Panc1 (cell line): ENCODE measurements around the gene EVL. TPM values are rescaled to one million over a fixed set of nuclear protein-coding genes. Genes with fewer than 3 reads are reported as not detected.

Experiments used
- ATAC-seq: fragments of 200-7000 bp; cut with Tn5 transposase; 2 replicates; pipeline ENCODE4 v1.9.1; 2020; ENCODE audit warnings: mild to moderate bottlenecking, moderate library complexity
- BruUV-seq: library from RNA; stranded (reverse); fragments of 400-500 nt; replicated peaks from 2 replicates; lab custom pipeline; 2021; lab: Mats Ljungman, UMichigan
- CTCF ChIA-PET: fragments of 300-600 bp; sonication (Branson Sonifier 250); formaldehyde crosslinking; loops from one replicate; lab custom pipeline; 2022; ENCODE audit warnings: antibody characterized with exemption; lab: Charles Lee
- POLR2A ChIA-PET: fragments of 300-600 bp; sonication (Branson Sonifier 250); formaldehyde crosslinking; loops from one replicate; lab custom pipeline; 2022; ENCODE audit warnings: antibody characterized with exemption; lab: Charles Lee
- DNase-seq: peaks from one replicate; pipeline ENCODE4 v3.0.0-alpha.2; 2010; ENCODE audit warnings: low read depth, low spot score
- H3K27ac ChIP-seq: 2 replicates; pipeline ENCODE4 v1.5.1; 2011; ENCODE audit warnings: mild to moderate bottlenecking, low read length, inconsistent platforms
- H3K27me3 ChIP-seq: fragments of 200-500 bp; sonication (Bioruptor generic); 2 replicates; pipeline ENCODE4 v1.6.0; 2014; ENCODE audit warnings: low read length, inconsistent platforms; ENCODE audit not compliant: control insufficient read depth, insufficient read depth
- H3K36me3 ChIP-seq: fragments of 200-500 bp; sonication (Bioruptor generic); 2 replicates; pipeline ENCODE4 v1.5.1; 2014; ENCODE audit warnings: inconsistent platforms, mild to moderate bottlenecking, low read length, moderate library complexity; ENCODE audit not compliant: control insufficient read depth, insufficient read depth
- H3K4me1 ChIP-seq: 2 replicates; pipeline ENCODE4 v1.5.1; 2011; ENCODE audit warnings: inconsistent platforms, mild to moderate bottlenecking, low read length, moderate library complexity; ENCODE audit not compliant: control insufficient read depth, insufficient read depth
- H3K4me3 ChIP-seq, 2 experiments: 2 replicates each; pipeline ENCODE4 v1.5.1; 2011 to 2012; ENCODE audit warnings: low read depth in 2 of 2, low read length in 2 of 2, mild to moderate bottlenecking in 2 of 2, inconsistent platforms in 1 of 2, moderate library complexity in 1 of 2
- H3K9me3 ChIP-seq: fragments of 200-500 bp; sonication (Bioruptor generic); 2 replicates; pipeline ENCODE4 v1.5.1; 2014; ENCODE audit warnings: low read depth, mild to moderate bottlenecking, inconsistent platforms, low read length, moderate library complexity; ENCODE audit not compliant: control insufficient read depth, insufficient read depth
- POLR2AphosphoS5 ChIP-seq: IDR thresholded peaks from 2 replicates; pipeline ENCODE4 v1.6.1; 2012; ENCODE audit warnings: mild to moderate bottlenecking, low read depth, low read length, moderate library complexity
- SIN3A ChIP-seq: IDR thresholded peaks from 2 replicates; pipeline ENCODE4 v1.6.1; 2012; ENCODE audit warnings: low read depth, mild to moderate bottlenecking, low read length, moderate library complexity, borderline replicate concordance; ENCODE audit not compliant: insufficient read depth
- TCF7L2 ChIP-seq: IDR thresholded peaks from 2 replicates; pipeline ENCODE4 v1.6.1; 2011; ENCODE audit warnings: mild to moderate bottlenecking, low read depth, low read length, inconsistent platforms
- in situ Hi-C: cut with HindIII; loops from 2 replicates; pipeline ENCODE4 v1.10.0; 2016; ENCODE audit warnings: low sequenced_read_pairs, low pct_unique_long_range_greater_than_20kb
- intact Hi-C: fragments of 100-400 bp; cut with micrococcal nuclease; formaldehyde crosslinking; loops from one replicate; pipeline ENCODE4 v1.10.0; 2022; ENCODE audit not compliant: unreplicated experiment
- total RNA-seq: library from RNA; stranded (reverse); gene quantifications from one replicate; pipeline ENCODE4 v1.2.1, GENCODE V29; 2021; ENCODE audit not compliant: unreplicated experiment
- TF ChIP-seq, protein P1 (sequence below), 2 experiments: IDR thresholded peaks; 2 replicates each; pipeline ENCODE4 v1.6.1; 2011 to 2012; ENCODE audit warnings: low read depth in 2 of 2, control low read depth in 1 of 2, low read length in 1 of 2, mild to moderate bottlenecking in 1 of 2, moderate library complexity in 1 of 2; ENCODE audit not compliant: insufficient read depth in 1 of 2
- TF ChIP-seq, protein P2 (sequence below): fragments of 450-650 bp; IDR thresholded peaks from 2 replicates; pipeline ENCODE4 v1.5.1; 2017; ENCODE audit warnings: mild to moderate bottlenecking

EVL gene
- total RNA-seq, 1 experiment from 2014 or later, result 38.3 TPM

DNA sequence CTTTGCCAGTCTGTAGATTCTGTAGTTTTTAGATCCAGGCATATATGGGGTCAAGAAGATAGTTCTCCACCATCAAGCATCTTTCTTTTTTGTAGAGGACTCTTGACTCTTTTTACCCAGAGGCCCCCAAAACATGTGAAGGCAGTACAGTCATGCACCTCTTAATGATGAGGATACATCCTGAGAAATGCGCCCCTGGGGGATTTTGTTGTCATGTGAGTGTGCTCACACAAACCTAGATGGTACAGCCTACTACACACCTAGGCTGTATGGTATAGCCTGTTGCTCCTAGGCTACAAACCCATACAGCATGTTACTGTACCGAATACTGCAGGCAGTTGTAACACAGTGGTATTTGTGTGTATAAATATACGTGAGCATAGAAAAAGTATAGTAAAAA is 23.0 kb downstream of the EVL start:
- ChIA-PET POLR2A (no interaction called here), CTCF (no interaction called here)
- no peak for DNase-seq
- no peak for ATAC-seq
- Histone ChIP-seq H3K4me3 (no peak overlapping the region), H3K27ac (no peak overlapping the region), H3K36me3 (no peaks in the 10 kb centered on the region), H3K4me1 (no peaks in the 10 kb centered on the region), H3K27me3 (no peaks in the 10 kb centered on the region), H3K9me3 (no peaks in the 10 kb centered on the region)
- BruUV-seq, result no TSS peak
- intact Hi-C loops (no loop called here), in situ Hi-C loops (no loop called here)
- no peak for TF ChIP-seq SIN3A

DNA sequence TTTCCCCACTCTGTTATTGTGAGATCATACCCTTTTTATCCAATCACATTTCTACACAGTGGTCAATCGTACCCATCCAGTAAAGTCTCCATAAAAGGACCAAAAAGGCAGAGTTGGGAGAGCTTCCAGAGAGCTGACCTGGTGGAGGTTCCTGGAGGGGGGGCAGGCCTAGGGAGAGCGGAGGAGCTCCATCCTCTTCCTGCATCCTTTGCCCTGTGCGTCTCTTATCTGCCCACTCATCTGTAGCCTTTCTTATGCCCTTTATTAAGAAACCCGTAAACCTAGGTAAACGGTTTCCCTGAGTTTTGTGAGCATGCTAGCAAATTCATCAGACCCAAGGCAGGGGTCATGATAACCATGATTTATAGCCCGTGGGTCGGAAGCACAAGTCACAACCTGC is 26.2 kb downstream of the EVL start:
- TF ChIP-seq, protein P1, sequence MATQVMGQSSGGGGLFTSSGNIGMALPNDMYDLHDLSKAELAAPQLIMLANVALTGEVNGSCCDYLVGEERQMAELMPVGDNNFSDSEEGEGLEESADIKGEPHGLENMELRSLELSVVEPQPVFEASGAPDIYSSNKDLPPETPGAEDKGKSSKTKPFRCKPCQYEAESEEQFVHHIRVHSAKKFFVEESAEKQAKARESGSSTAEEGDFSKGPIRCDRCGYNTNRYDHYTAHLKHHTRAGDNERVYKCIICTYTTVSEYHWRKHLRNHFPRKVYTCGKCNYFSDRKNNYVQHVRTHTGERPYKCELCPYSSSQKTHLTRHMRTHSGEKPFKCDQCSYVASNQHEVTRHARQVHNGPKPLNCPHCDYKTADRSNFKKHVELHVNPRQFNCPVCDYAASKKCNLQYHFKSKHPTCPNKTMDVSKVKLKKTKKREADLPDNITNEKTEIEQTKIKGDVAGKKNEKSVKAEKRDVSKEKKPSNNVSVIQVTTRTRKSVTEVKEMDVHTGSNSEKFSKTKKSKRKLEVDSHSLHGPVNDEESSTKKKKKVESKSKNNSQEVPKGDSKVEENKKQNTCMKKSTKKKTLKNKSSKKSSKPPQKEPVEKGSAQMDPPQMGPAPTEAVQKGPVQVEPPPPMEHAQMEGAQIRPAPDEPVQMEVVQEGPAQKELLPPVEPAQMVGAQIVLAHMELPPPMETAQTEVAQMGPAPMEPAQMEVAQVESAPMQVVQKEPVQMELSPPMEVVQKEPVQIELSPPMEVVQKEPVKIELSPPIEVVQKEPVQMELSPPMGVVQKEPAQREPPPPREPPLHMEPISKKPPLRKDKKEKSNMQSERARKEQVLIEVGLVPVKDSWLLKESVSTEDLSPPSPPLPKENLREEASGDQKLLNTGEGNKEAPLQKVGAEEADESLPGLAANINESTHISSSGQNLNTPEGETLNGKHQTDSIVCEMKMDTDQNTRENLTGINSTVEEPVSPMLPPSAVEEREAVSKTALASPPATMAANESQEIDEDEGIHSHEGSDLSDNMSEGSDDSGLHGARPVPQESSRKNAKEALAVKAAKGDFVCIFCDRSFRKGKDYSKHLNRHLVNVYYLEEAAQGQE (IDR thresholded peaks at IDR 0.05; ENCODE audit: insufficient read depth in 1 of 2, low read depth in 2 of 2, low read length in 1 of 2), result no peak
- no peak for TF ChIP-seq TCF7L2
- CTCF ChIA-PET, result no interaction called here
- Histone ChIP-seq H3K27ac (no peak overlapping the region), H3K9me3 (no peaks in the 10 kb centered on the region), H3K36me3 (no peaks in the 10 kb centered on the region), H3K4me1 (no peaks in the 10 kb centered on the region), H3K27me3 (no peaks in the 10 kb centered on the region), H3K4me3 (no peak overlapping the region)
- intact Hi-C loops, result no loop called here
- DNase-seq (no peak), ATAC-seq (no peak)
- in situ Hi-C loops, result no loop called here
- POLR2A ChIA-PET, result no interaction called here
- BruUV-seq, result no TSS peak

DNA sequence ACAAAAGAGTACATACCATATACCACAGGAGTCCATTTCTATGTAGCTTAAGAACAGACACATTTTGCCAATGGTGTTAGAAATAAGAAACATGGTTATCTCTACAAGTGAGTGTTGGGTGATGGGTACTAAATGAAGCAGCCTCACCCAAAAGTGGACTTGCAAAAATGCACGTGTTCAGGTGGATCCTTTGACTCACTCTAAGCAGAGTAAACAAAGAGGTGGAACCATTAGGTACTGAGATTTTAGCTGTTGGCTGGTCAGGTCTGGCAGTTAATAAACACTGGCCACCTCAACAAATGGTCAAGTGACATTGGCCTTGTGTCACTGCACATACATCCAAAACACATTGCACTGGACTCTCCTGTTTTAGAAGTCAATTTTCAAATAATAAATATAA is 27.6 kb downstream of the EVL start:
- ATAC-seq, result no peak
- H3K4me3 ChIP-seq, result no peak overlapping the region
- H3K27ac ChIP-seq, result no peak overlapping the region
- H3K27me3 ChIP-seq, result no peaks in the 10 kb centered on the region
- no peak for DNase-seq
- TF ChIP-seq POLR2AphosphoS5 (no peak), TCF7L2 (no peak), SIN3A (no peak)
- TF ChIP-seq, protein P1 (IDR thresholded peaks at IDR 0.05; ENCODE audit: insufficient read depth in 1 of 2, low read depth in 2 of 2, low read length in 1 of 2), result no peak
- TF ChIP-seq, protein P2, sequence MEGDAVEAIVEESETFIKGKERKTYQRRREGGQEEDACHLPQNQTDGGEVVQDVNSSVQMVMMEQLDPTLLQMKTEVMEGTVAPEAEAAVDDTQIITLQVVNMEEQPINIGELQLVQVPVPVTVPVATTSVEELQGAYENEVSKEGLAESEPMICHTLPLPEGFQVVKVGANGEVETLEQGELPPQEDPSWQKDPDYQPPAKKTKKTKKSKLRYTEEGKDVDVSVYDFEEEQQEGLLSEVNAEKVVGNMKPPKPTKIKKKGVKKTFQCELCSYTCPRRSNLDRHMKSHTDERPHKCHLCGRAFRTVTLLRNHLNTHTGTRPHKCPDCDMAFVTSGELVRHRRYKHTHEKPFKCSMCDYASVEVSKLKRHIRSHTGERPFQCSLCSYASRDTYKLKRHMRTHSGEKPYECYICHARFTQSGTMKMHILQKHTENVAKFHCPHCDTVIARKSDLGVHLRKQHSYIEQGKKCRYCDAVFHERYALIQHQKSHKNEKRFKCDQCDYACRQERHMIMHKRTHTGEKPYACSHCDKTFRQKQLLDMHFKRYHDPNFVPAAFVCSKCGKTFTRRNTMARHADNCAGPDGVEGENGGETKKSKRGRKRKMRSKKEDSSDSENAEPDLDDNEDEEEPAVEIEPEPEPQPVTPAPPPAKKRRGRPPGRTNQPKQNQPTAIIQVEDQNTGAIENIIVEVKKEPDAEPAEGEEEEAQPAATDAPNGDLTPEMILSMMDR, result no peak
- no peaks in the 10 kb centered on the region for H3K36me3 ChIP-seq
- H3K9me3 ChIP-seq, result no peaks in the 10 kb centered on the region
- intact Hi-C loops, result no loop called here
- BruUV-seq, result no TSS peak
- ChIA-PET POLR2A (no interaction called here), CTCF (no interaction called here)
- in situ Hi-C loops, result no loop called here
- H3K4me1 ChIP-seq, result no peaks in the 10 kb centered on the region
